Measurements from ENCODE around the gene ZYX.

DNA sequence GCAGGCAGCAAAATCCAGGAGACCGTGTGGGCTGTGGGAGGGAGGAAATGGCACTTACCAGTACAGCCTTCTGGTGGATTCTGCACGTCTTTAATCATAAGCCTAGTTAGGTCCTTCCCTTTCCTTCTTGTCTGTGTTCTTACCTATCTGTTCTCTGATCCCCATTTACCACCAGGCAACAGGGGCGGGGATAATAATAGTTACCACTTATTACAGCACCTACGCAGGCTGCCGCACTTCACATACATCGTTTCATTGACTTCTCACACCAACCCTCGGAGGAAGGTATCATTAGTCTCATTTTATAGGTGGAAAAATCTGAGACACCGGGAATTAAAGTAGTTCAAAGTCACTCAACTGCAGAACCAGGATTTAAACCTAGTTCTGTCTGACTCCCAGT lies 32.0 kb downstream of the ZYX start:
- TF ChIP-seq CTCF (IDR thresholded peaks at IDR 0.05; ENCODE audit: insufficient read depth, low read length) (no peak), SPI1 (IDR thresholded peaks at IDR 0.05; ENCODE audit: borderline replicate concordance, low read depth) (no peak), POLR2AphosphoS5 (IDR thresholded peaks at IDR 0.05; ENCODE audit: low read depth) (no peak), REST (IDR thresholded peaks at IDR 0.05; ENCODE audit: insufficient replicate concordance, low read depth) (no peak)
